GM19099 (cell line): ENCODE results near the gene SMAD9.

Experiments
- POLR2A ChIP-seq: IDR thresholded peaks from 3 replicates; pipeline ENCODE4 v1.6.1; 2011; ENCODE audit warnings: low read depth; ENCODE audit not compliant: insufficient read length; ENCODE audit errors: extremely low read depth

Gene SMAD9

DNA sequence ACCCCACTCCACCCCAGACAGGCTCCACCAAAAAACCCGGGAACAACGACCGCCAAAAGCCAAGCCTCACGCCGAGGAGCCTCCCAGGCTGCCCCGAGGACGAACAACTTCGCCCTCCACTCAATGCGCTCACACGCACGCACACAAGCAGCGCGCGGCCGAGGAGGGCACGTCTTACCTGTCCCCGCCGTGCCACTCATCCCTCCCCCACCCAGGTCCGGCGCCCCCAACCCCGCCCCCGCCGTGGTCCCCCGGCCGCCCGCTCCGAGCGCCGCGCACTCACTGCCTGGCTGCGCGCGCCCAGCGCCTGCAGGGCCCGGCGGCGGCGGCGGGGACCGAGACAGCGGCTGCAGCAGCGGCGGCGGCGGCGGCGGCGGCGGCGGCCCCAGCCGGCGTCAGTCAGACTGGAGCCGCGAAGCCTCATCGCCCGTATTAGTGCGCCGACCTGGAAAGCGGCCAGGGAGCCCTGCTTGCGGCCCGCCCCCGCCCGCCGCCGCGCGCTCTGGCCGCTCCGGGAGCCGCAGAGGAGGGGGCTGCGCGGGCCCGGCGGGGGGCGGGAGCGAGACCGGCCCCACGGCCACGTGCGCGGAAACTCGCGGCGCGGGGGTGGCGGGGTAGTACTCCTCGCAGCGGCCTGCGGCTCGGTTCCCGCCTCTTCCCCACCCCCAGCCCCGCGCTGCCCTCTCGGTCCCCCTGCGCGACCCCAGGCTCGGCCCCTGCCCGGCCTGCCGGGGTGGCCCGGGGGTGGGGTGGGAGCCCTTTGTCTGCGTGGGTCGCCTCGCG is at the start of gene SMAD9:
Gene SMAD9, minus strand, starts transcription at position 406 of the 783 bp plus-strand sequence. CDS start 40,549 bp downstream, outside the sequence.
- no peak for TF ChIP-seq POLR2A

DNA sequence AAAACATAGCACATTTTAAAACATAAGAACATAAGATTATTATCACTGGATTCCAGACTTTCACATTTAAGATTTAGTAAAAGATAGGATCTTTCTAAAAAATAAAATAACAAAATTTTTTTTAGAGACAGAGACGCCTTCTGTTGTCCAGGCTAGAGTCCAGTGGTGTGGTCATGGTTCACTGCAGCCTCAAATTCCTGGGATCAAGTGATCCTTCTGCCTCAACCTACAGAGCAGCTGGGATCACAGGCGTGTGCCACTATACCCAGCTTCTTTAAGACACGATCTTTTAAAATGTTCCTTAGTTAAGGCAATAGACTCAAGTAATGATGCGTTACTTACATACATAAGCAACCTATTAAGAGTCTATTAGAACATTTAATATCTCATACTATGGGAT is 46.4 kb upstream of the SMAD9 start:
- TF ChIP-seq POLR2A = no peak

DNA sequence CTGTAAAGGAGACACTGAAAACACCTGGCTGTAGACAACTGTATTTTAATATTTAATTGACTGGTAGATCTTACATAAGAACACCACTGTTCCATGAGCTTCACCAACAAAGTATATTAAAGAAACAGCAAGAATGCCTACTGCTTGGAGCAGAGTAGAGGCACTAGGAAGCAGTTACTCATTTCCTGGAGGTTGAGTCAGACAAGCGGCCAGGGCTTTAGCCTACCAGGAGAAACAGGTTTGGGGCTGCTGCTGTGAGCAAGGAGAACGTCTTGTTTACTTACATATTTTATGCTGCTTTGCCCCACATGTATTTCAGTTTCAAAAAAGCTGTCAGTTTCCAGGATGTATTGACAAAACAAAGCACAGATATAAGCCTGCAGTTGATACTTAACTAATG is 45.7 kb upstream of the SMAD9 start:
- no peak for TF ChIP-seq POLR2A

DNA sequence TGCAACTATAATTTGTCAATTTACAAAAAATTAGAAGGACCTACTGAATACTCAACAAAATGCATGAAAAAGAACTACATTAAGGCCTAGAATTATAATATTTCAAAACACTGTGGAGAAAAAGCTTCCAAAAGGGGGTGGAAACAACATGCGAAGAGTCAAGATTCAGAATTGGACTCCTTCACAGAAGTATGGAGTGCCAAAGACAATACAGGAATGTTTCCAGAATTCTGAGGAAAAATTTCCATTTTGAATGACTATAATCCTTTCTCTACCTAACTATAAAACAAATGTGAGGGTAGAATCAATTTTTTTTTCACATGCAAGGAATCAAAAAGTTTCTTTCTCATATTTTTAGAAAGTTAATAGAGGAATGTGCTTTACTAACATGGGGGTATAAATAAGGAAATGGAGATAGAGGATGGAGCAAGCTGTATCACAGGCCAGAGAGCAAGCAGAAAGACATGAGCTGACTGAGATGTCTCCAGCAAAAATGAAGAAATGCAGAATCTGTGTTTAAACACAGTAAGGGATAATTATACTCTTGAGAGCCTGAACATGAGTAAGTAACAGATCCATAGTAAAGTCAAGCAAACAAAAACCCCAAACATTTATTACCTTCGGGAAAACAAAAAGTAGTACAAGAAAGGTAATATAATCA is 39.5 kb upstream of the SMAD9 start:
- no peak for TF ChIP-seq POLR2A

DNA sequence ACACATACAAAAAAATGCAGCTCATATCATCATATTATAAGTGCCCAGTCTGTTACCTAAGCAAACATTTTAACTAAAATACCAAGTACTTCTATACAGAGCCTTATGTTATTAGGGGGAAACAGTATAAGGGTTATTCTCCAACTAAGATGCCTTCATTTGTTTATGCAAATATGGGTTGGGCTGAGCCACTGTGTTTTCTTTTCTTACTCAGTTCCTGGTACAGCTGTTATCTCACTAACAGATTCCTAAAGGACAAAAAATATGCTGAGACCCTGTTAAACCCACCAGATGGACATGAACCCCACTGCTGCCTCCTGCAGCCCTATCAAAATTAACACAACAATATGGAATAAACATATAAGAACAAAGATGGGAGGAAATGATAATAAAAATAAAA is 34.5 kb upstream of the SMAD9 start:
- no peak for TF ChIP-seq POLR2A

DNA sequence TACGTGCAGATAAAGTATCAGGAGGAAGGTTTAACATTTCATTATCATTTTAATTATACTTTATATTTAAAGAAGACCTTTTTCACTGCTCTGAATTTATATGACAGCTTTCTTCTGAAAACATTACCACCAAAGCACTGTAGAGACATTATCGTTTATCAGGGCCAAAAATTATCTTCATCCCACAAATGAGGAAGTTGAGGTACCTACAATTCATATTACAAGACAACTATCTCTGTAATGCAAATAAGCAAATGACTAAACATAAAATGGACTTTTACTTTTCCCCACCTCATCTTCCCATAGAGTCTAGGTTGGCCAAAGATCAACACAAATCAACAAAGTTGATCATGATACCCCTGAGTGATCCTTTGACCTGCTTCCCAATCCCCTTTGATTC is 30.9 kb upstream of the SMAD9 start:
- TF ChIP-seq POLR2A = no peak

DNA sequence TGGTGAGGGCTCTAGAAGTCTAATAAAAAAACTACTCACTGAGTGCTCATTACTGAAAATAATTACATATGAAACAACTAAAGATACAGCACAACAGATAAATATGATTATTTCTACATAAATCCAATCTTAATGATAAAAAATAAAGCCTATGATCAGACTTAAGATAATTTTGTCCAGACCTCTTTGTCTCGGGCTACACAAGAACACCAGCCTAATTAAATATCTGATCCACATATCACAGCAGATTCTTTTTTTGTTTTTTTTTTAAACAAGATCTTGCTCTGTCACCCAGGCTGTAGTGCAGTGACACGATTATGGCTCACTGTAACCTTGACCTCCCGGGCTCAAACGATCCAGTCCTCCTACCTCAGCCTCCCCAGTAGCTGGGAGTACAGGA is 30.3 kb upstream of the SMAD9 start:
- TF ChIP-seq POLR2A = no peak

DNA sequence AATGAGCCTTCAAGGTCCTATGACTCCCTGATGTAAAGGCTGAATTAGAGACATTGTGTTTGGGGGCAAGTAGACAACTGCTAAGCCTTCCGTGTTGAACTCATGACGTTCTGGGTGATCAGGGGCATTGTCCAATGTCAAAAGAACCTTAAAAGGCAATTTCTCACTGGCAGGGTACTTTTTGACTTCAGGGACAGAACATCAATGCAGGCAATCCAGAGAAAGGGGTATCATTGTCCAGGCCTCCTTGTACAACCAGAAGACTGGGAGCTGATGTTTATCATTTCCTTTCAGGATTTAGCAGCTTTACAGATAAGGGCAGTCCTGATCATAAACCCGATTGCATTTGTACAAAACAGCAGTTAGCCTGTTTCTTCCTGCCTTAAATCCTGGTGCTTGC is 25.0 kb upstream of the SMAD9 start:
- TF ChIP-seq POLR2A = no peak

DNA sequence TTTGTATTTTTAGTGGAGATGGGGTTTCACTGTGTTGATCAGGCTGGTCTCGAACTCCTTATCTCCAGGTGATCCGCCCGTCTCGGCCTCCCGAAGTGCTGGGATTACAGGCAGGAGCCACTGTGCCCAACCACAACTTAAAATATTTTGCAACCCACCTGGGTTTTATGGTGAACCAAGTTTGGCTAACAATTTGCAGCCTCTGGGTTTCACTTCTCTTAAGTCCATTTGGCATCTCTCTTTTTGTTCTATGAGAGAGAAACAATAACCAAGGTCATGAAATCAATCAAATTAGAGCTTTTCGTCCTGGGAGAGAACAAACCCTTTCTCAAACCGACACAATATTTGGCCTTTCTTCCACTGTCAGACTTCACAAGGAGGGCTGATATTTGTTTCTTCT is 5.6 kb upstream of the SMAD9 start:
- TF ChIP-seq POLR2A = no peak

DNA sequence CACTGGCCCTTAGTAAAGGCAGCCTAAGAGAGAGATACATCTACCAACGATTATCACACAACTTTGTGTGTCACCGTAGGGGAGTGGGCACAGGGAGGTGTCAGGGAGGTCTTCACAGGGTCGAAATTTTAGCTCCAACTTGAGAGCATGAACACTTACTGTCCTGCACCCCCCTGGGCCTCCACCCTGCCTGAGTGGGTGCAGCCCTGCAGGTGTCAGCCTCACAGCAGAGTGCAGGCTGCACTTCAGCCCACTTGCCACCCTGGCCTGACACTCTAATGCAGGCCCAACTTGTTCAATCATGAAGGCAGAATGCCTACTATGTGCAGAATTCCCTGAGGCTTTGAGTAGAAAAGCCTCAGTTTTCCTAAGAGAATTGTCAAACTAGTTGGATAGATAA is 4.0 kb upstream of the SMAD9 start:
- no peak for TF ChIP-seq POLR2A

DNA sequence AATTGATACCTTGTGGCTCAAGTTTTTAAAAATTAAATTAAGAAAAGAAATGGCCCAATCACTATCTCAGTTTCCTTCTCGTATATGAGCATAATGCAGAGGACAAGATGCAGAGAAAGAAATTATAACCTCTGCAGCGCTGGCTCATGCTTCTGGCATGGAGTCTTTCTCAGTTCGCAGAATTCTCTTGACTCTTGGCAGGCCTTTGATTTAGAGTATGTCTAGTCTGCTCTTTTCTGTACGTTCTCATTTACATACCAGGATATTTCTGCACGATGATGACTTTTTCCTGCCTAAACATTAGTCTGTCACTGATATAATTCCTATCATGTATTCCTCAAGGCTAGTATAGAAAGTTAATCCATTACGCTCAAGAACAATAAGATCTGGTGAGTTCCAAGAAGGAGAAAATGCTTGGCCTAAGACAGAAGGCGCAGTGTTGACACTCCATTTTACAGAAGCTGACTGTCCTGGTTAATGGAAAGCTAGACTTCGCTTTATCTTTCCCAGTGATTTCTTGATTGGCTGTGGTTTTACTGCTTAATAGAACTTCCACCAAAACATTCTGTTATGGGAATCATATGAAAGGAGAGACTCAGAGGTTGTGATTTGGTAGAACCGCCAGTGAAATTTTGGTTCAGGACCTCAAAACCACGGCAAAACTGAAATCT is 1.7 kb upstream of the SMAD9 start:
- no peak for TF ChIP-seq POLR2A

DNA sequence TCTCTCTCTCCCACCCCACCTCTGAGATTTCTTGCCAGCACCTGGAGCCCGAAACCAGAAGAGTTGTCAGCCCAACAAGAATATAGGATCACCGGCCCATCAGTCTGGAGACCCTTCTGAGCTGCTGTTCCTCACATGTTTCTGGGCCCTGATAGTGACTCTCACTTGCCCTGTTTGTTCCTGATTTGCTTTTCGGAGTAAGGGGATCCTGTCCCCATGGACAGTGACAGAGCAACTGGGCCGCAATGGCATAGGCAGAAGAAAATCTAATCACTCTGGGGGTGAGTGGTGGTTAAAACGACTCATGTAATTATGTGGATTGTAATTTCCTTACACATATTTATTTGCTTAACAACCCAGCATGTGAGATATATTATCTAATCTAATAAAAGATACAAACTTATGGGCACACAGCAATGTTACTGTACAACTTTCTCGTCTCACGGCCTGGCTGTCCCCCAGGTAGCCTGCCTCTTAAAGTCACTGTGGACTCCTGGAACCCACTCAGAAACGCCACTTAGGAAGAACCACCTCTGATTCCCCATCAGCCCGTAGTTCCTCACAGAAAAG is 663 bp upstream of the SMAD9 start:
- TF ChIP-seq POLR2A = no peak

DNA sequence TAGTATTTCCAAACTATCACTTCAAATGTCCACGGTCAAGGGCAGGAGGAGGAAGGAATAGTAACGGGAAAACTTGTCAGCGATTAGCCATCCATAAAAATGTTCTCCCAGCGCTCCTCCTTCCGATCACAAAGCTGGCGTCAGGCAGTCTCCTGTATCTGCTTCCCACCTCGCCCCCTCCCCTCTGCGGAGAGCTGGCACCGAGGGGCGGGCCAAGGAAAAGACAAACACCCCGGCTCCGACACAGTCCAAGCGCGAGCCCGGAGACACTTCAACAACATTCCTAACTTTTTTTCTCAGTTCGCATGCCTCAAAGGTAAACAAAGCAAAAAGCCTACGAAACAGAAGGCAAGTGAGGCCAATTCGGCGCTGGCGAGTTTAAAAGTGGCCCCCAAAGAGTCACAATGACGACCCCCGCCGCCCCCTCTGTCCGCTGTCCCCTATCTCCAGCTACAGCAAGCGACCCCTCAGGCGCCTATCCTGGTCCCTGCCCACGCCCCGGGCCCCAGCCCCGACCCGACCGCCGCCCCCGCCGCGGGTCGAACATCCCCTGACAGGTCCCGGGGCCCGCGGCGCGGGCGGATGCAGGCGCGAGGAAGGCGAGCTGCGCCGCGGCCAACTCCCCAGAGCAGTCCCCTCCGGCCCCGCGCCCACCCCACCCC is 736 bp downstream of the SMAD9 start:
- TF ChIP-seq POLR2A = no peak

DNA sequence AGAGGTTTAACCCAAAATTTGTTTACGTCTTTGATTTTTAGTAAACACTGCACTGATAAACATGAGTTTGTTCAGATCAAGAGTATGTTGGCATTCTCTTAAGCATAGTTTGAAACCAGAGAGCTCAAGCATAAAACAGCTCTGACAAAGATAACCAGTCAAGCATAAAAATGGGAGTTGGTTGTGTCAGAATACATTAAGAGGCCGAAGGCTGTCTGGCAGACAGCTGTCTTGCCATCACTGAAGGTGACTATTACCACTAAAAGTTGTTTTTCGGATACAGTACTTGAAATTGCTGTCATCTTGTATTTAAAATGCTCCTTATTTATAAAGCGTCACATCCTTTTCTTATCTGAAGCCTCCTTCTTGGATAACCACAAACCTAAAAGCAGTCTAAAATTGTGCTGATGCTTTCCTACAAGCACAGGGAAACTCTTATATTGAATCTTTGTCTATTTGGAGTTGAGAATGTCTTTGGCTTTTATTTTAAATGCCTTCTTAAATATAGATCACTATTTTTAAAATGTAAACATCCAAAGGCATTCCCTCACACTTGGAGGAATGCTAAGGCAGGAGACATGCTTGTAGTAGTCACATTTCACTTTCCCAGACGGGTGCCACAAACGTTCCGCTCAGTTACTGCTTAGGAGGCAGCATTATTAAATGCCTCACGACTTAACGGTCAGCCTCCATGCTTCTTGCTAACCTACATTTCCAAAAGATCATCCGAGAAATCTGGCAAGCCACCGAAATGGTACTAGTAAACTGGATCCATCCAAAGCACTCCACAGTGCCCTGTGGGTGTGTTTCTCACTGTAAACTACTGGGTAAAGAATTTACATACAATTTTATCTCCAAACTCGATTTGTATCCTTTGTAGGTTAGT is 1.5 kb downstream of the SMAD9 start:
- no peak for TF ChIP-seq POLR2A
